Measurements from ENCODE around the gene SCNN1B.
"Not testable (repeated sequence)": the region's sequence is repeated elsewhere in the genome, so short reads cannot be mapped to it uniquely, and the experiment has no call there.

SCNN1B gene

DNA sequence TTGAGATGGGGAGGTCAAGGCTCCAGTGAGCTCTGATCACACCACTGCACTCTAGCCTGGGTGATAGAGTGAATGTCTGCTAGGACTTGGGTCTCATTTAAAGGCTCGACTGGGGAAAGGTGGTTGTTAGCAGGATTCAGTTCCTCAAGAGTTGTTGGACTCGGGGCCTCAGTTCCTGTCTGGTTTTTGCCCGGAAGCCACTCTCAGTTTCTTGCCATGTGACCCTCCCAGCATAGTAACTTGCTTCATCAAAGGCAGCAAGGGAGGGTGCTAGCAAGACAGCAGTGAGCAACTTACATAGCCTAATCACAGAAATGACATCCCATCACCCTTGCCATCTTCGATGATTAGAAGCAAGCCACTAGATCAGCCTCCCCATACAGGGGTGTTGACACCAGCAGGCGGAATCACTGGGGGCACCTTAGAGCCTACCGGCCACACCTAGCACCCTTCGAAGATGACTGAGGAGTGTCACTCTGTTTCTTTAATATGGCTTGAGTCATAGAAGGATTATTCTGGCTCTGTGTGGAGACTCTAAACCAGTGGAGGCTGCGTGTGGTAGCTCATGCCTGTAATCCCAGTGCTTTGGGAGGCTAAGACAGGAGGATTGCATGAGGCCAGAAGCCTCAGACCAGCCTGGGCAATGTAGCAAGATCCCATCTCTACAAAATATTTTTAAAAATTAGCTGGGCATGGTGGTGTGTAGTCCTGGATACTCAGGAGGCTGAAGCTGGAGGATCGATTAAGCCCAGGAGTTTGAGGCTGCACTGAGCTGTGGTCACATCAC, 13.2 kb upstream of the SCNN1B start:
- no peak for DNase-seq

DNA sequence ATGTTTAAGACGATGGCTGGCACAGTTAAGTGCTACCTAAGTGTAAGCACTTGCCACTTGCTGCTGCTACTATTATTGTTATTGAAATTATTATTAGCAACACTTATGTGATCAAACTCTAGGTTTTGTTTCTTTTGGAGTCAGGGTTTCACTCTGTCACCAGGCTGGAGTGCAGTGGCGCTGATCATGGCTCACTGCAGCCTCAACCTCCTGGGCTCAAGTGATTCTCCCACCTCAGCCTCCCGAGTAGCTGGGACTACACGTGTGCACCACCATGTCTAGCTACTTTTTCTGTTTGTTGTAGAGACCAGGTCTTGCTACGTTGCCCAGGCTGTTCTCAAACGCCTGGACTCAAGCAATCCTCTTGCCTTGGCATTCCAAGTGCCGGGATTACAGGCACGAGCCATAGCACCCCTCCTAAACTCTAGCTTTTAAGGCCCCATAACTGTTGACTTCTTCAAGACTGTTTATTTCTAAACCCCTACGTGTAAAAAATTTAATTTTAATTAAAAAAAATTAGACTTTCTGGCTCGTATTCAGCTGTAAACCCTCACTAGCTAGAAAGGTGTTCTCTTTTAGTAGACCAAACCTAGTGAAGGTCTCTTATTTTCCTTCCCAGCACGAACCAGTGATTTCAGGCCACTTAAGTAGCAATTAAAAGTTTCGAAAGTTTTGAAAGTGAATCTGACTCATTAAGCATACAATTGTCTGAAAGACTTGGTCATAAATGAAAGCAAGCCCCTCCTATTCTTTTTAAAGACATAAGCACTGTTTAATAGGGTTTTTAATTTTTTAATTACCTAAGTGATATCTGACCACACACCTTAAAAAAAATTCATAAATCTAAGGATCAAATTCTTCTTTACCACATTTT, 11.7 kb upstream of the SCNN1B start:
- no peak for DNase-seq

DNA sequence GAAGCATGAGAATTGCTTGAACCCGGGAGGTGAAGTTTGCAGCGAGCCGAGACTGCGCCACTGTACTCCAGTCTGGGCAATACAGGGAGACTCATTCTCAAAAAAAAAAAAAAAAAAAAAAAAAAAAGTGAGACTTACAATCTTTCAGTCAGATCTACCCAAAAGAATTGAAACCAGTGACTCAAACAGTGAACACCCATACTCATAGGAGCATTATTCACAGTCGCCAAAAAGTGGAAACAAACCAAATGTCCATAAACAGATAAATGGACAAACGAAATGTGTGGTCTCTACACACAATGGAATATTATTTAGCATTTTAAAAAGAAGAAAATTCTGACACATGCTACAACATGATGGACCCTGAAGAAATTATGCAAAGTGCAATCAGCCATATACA, 9.1 kb upstream of the SCNN1B start:
- DNase-seq, result no peak

DNA sequence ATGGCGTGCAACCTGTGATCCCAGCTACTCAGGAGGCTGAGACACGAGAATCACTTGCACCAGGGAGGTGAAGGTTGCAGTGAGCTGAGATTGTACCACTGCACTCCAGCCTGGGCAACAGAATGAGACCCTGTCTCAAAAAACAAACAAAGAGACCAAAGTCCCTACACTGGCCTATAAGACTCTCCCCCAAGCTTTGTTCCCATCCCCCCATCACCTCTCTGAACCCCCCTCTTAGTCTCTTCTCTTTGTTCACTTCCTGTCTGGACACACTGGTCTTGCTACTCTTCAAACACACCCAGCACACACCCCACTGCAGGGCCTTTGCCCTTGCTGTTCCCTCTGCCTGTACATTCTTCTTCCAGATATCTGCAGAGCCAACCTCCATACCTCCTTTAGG, 7.8 kb upstream of the SCNN1B start:
- DNase-seq, result no peak

DNA sequence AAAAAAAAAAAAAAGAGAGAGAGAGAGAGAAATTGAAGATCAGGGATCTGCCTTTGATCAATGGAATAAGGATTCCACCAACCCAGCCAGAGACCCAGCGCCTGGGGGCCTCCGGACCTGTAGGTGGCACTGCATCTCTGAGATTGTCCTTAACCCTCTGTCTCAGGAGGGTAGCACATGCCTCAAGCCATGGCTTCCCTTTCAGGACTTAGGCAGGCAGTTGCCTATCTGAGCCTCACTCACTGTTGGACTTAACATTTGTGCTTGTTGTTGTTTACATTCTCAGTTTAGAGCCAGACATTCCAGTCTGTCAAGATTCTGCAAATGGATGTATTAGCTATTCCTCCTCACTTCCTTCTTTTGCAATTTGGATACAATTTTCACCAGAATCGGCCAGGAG, 5.1 kb upstream of the SCNN1B start:
- no peak for DNase-seq

DNA sequence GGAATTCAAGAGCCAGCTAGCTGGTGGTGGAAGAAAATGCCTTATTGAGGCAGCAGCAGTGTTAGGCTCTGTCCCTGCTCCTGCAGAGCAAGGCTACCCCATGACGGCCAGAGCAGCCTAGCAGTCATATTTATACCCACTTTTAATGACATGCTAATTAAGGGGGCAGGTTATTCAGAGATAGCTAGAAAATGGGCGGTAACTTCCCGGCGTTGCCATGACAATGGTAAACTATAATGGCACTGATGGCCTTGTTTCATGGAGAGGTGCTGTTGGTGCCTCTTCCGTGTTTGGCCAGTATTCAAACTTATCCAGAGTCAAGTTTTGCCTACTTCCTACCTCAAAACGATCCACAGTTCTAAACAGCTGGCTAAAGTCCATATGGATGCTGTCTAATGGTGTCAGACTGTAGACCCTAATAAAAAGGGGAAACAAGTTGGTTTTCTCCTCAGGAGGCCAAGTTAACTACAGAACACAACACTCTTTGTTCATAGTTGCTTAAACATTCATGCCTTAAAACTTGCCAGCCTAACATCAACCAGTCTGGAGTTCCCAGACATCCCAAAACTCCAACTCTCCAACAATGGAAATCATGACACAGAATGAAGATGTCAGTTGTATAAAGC, 3.7 kb upstream of the SCNN1B start:
- DNase-seq, result no peak

DNA sequence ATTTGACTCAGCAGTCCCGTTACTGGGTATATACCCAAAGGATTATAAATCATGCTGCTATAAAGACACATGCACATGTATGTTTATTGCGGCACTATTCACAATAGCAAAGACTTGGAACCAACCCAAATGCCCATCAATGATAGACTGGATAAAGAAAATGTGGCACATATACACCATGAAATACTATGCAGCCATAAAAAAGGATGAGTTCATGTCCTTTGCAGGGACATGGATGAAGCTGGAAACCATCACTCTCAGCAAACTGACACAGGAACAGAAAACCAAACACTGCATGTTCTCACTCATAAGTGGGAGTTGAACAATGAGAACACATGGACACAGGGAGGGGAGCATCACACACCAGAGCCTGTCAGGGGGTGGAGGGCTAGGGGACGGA, 2.3 kb upstream of the SCNN1B start:
- not testable (repeated sequence) for DNase-seq

DNA sequence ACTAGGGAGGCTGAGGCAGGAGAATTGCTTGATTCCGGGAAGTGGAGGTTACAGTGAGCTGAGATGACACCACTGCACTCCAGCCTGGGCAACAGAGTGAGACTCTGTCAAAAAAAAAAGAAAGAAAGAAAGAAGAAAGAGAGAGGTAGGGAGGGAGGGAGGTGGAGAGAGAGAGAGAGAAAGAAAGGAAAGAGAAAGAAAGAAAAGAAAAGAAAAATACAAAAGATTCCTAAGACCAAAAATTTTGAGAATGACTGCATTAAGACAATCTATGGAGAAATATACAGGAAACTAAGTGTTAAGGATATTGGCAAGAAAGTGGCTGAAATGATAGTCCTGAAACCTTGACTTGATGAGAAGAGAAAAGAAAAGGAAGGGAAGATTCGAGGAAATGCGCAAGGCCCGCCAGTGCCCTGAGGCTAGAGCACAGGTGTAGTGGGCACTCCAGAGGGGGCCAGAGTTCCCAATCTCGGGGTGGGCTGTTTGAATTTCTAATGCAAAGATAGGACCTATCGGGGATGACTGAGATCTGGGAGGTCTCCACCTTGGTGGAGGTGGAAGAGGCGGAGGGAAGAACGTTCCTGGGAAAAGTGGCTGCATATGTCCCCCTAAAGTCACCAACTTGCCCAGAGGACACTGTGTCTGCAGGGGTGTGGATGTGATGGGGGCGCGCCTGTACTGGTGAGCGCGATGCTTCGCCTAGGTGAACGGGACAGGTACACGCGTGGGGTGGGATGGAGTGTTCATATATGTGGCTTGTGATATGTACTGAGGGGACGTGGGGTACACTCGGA, 654 bp upstream of the SCNN1B start:
- DNase-seq, result no peak

DNA sequence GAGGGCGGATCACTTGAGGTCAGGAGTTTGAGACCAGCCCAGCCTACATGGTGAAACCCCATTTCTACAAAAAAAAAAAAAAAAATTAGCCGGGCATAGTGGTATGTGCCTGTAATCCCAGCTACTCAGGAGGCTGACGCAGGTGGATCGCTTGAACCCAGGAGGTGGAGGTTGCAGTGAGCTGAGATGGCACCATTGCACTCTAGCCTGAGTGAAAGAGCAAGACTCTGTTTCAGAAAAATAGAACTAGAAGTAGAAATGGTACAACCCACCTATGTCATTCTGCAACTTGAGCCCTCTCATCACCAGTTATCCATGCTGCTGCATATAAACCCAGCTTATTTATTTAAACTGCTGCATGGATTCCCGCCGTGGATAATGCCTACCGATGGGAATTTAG, 1.6 kb downstream of the SCNN1B start:
- no peak for DNase-seq

DNA sequence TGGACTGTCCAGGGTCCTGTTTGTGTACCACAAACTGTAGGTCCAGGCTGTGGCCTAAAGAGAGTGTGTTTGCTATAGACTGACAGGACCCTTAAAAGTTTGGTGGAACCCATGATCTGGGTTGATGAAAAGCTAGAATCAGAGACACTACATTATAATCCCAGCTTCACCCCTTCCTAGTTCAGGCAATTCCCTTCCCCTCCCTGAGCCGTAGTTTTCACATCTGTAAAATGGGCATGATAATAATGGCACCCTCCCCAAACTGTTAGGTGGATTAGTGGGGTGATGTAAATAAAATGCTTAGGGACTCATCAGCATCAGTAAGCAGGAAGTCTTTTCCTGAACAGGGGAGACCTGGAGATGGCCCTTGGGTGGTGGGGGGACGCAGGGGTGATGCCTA, 2.5 kb downstream of the SCNN1B start:
- no peak for DNase-seq

DNA sequence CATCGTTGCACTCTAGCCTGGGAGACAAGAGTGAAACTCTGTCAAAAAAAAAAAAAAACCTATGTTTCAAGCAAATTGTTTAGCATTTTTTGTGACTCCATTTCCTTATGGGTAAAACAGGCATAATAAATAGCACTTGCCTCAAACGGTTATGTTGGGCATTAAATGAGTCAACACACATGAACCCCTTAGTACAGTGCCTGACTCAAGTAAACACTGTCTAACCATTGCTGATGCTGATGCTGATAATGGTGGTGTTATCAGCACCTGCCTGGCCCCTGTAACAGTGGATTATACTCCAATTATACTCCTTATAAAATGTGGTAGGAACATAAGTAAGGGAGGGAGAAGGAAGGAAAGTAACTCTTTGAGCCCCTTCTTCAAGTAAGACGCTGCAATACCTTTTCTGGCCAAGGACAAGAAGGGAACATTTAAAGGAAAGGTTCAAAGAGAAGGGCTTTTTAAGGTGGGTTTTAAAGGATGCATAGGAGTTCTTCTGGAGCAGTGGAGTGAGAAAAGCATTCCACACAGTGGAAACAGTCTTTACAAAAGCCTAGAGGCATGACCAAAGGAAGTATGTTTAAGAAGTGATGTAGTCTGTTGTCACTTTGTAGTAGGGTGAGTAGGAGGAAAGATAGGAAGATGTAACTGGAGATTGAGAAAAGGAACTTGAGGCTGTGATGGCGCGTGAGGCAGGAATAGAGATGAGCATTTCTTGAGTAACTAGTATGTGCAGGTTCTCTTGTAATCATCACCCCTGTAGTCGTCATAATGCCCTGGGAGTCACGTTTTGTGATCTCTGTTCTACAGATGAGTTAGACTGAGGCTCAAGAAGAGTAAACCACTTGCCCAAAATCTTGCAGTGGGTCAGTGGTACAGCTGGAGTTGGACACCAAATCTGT, 4.3 kb downstream of the SCNN1B start:
- DNase-seq, result no peak

DNA sequence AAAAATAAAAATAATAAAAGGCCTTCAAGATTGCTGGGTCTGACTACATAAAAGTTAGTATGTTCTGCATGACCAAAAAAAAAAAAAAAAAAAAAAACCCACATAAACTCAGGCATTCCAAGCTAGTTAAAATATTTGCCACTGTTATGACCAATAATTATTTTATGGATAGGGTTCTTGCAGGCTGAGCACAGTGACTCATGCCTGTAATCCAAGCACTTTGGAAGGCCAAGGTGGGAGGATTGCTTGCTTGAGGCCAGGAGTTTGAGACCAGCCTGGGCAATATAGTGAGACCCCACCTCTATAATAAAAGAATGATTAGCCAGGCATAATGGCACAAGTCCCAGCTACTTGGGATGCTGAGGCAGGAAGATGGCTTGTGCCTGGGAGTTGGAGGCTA, 8.1 kb downstream of the SCNN1B start:
- DNase-seq, result no peak

DNA sequence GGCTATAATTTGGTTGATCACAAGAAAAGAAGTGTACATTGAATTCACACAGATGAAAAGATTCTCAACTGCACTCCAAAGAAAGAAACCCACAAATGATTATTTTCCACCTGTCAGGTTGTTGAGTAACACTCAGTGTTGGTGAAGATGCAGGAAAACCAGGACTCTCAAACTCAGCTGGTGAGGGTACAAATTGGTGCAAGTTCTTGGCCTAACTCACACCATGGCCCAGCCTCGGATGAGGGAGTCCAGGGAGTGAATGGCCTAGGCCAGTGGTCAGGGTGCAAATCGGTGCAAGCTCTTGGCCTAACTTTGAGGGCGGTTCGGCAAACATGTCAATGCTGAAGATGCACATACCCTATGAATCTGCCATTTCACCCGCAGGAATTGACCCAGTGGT, 8.6 kb downstream of the SCNN1B start:
- DNase-seq, result no peak

DNA sequence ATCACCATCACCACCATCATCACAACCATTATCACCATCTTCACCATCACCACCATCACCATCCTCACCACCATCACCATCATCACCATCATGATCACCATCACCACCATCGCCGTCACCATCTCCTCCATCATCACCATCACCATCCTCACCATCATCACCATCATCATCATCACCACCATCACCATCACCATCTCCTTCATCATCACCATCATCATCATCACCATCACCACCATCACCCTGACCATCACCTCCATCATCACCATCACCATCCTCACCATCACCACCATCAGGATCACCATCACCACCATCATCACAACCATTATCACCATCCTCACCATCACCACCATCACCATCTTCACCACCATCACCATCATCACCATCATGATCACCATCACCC, 14.1 kb downstream of the SCNN1B start:
- no peak for DNase-seq

DNA sequence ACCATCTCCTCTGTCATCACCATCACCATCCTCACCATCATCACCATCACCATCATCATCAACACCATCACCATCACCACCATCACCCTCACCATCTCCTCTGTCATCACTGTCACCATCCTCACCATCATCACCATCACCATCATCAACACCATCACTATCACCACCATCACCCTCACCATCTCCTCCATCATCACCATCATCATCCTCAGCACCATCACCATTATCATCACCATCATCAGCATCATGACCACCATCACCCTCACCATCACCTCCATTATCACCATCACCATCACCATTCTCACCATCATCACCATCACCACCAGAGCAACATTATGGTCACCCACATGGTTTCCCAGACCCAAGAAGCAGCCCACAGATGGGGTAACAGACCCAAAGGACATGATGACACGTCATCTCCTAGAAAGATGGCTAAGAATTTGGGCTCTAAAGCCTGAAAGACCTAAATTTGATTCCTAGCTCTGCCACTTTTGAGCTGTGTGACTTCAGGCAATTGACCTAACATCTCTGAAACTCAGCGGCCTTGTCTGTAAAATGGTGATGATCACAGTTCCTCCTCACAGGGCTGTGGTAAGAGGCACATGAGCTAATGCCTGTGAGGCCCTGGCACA, 14.6 kb downstream of the SCNN1B start:
- no peak for DNase-seq

DNA sequence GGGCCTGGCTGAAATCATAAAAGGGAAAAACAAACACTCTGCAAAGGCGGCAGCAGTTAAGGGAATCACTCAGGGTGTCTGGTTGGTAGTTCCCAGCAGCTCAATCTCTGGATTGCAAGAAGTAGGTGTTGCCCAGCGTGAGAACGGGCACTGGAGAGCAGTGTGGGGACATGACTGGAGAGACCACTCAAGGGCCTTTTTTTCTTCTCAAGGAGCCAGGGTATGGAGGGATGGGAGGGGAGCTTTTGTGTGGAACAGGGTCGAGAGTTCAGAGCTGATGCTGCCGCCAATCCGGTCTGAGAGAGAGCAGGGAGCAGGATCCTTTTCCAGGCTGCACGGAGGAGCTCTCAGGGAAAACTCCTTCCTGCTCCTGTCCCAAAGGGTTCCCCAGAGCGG, 15.2 kb downstream of the SCNN1B start:
- no peak for DNase-seq

DNA sequence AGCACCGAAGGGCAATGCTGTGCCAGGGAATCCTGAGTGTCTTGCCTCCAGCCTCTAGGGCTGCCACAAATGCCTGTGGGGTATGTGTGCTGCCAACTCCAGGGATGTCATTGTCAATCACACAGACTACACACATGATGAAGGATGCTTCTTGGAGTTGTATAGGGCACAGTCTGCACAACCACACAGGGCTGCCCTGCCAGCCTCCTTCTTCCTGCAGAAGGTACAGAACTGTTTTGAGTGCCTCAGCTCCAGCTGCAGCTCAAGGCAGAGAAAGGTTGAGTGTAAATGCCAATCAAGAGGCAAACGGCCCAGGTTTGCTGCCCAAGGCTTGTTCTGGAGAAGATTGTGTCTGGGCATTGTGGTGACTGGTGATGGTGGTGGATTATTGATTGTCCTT, 15.6 kb downstream of the SCNN1B start:
- DNase-seq, result no peak

DNA sequence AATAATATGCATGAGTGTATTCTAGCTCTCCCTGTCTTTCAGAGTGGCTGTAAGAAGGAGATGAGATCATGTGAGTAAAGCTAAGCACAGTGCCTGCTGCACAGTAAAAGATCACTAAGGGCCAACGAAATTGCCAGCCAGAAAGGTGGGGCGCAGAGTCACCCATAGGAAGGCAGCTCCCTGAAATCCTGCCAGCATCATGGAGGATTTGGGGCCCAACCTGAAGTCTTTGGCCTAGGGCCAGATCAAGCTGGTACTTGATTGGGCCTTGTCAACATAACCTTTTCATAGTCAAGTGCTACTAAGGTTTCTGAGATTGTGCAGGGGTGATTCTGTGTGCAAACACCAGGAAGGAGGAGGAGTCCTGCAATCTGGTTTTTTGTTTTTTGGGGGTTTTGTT, 16.5 kb downstream of the SCNN1B start:
- DNase-seq, result no peak

DNA sequence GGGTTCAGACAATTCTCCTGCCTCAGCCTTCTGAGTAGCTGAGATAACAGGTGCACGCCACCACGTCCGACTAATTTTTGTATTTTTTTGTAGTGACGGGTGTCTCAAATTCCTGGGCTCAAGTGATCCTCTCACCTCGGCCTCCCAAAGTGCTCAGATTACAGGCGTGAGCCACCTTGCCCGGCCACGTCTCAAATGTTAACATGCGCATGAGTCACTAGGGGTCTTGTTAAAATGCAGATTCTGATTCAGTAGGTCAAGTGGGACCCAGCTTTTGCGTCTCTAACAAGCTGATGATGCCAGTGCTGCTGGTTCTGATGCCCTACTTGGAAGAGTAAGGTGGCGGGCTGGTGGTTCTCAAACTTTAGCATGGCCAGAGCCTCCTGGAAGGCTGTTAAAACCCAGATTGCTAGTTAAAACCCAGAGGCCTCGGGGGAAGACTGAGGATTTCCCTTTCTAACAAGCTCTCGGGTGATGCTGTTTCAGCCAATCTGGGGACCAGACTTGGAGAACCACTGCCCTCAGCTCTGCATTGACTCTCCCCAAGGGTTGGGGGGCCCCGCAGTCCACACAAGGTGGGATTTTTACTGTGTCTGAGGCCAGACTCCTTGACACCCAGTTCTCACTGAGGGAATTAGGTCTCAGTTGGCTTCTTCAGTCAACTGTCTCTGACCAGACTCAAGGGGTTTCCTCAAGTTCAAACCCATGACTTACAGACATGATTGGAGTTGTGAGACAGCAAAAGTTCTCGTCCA, 17.9 kb downstream of the SCNN1B start:
- no peak for DNase-seq

DNA sequence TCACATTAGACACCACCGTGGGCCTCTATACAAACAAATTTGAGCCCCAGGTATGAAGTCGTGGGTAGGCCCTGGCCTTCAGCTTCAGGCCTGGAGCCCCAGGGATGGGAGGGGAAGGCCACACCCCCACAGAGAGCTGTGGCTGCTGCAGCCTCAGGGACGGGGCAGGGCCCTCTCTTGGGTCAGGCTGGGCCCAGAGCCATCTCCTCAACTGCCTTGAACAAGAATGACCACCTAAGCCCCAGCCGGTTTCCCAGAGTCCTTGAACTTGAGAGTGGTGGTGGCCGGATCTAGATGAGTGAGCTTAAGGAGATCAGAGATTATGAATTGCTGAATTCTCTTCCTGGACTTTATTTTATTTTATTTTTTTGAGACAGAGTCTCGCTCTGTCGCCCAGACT, 18.6 kb downstream of the SCNN1B start:
- DNase-seq, result no peak

Measured in suppressor macrophage treated with lipopolysaccharide for 4 hours (primary cell).